ENCODE measurements around the gene DAB1.

Gene DAB1

GRCh38 chr1:56978819-56979218, 445.0 kb downstream of the DAB1 start:
- Histone ChIP-seq H3K27ac (ENCODE audit: low read depth, low read length) (no peak overlapping the region), H3K9me3 (ENCODE audit: control insufficient read depth in 5 of 5, low read length in 5 of 5) (no peaks in the 10 kb centered on the region), H3K27me3 (ENCODE audit: control insufficient read depth in 5 of 5, insufficient read depth in 4 of 5, low read length in 5 of 5) (peaks cover 0 to 2% (median 0%) of the 10 kb centered on the region in 5 donors), H3K9ac (ENCODE audit: low read length in 5 of 5) (no peak overlapping the region), H3K36me3 (ENCODE audit: control insufficient read depth in 5 of 5, insufficient read depth in 5 of 5, low read length in 5 of 5) (no peaks in the 10 kb centered on the region), H3K4me1 (ENCODE audit: control insufficient read depth in 5 of 5, insufficient read depth in 5 of 5, low read length in 5 of 5) (no peaks in the 10 kb centered on the region), H3K4me3 (ENCODE audit: low read depth in 1 of 5, low read length in 5 of 5) (no peak overlapping the region)

GRCh38 chr1:56977910-56978309, 445.9 kb downstream of the DAB1 start:
- peaks cover 0 to 2% (median 0%) of the 10 kb centered on the region in 5 donors for H3K27me3 ChIP-seq (ENCODE audit: control insufficient read depth in 5 of 5, insufficient read depth in 4 of 5, low read length in 5 of 5)
- no peak overlapping the region for H3K4me3 ChIP-seq (ENCODE audit: low read depth in 1 of 5, low read length in 5 of 5)
- no peaks in the 10 kb centered on the region for H3K36me3 ChIP-seq (ENCODE audit: control insufficient read depth in 5 of 5, insufficient read depth in 5 of 5, low read length in 5 of 5)
- H3K9ac ChIP-seq (ENCODE audit: low read length in 5 of 5): no peak overlapping the region
- no peak overlapping the region for H3K27ac ChIP-seq (ENCODE audit: low read depth, low read length)
- H3K4me1 ChIP-seq (ENCODE audit: control insufficient read depth in 5 of 5, insufficient read depth in 5 of 5, low read length in 5 of 5): no peaks in the 10 kb centered on the region
- no peaks in the 10 kb centered on the region for H3K9me3 ChIP-seq (ENCODE audit: control insufficient read depth in 5 of 5, low read length in 5 of 5)

GRCh38 chr1:56975446-56975845, 448.4 kb downstream of the DAB1 start:
- Histone ChIP-seq H3K4me1 (ENCODE audit: control insufficient read depth in 5 of 5, insufficient read depth in 5 of 5, low read length in 5 of 5) (no peaks in the 10 kb centered on the region), H3K27ac (ENCODE audit: low read depth, low read length) (no peak overlapping the region), H3K4me3 (ENCODE audit: low read depth in 1 of 5, low read length in 5 of 5) (no peak overlapping the region), H3K27me3 (ENCODE audit: control insufficient read depth in 5 of 5, insufficient read depth in 4 of 5, low read length in 5 of 5) (peaks cover 0 to 2% (median 0%) of the 10 kb centered on the region in 5 donors), H3K9me3 (ENCODE audit: control insufficient read depth in 5 of 5, low read length in 5 of 5) (no peaks in the 10 kb centered on the region), H3K36me3 (ENCODE audit: control insufficient read depth in 5 of 5, insufficient read depth in 5 of 5, low read length in 5 of 5) (no peaks in the 10 kb centered on the region), H3K9ac (ENCODE audit: low read length in 5 of 5) (no peak overlapping the region)

- Histone ChIP-seq H3K27me3 (ENCODE audit: control insufficient read depth in 5 of 5, insufficient read depth in 4 of 5, low read length in 5 of 5) (no peaks in the 10 kb centered on the region), H3K9me3 (ENCODE audit: control insufficient read depth in 5 of 5, low read length in 5 of 5) (peaks cover 0 to under 1% (median 0%) of the 10 kb centered on the region in 5 donors), H3K9ac (ENCODE audit: low read length in 5 of 5) (no peak overlapping the region), H3K27ac (ENCODE audit: low read depth, low read length) (no peak overlapping the region), H3K36me3 (ENCODE audit: control insufficient read depth in 5 of 5, insufficient read depth in 5 of 5, low read length in 5 of 5) (no peaks in the 10 kb centered on the region), H3K4me3 (ENCODE audit: low read depth in 1 of 5, low read length in 5 of 5) (no peak overlapping the region), H3K4me1 (ENCODE audit: control insufficient read depth in 5 of 5, insufficient read depth in 5 of 5, low read length in 5 of 5) (no peaks in the 10 kb centered on the region)
Measured at GRCh38 chr1:56973923-56974742, 449.7 kb downstream of the DAB1 start.

GRCh38 chr1:56972976-56973375, 450.9 kb downstream of the DAB1 start:
- H3K4me1 ChIP-seq (ENCODE audit: control insufficient read depth in 5 of 5, insufficient read depth in 5 of 5, low read length in 5 of 5): no peaks in the 10 kb centered on the region
- no peak overlapping the region for H3K4me3 ChIP-seq (ENCODE audit: low read depth in 1 of 5, low read length in 5 of 5)
- H3K27me3 ChIP-seq (ENCODE audit: control insufficient read depth in 5 of 5, insufficient read depth in 4 of 5, low read length in 5 of 5): no peaks in the 10 kb centered on the region
- H3K9ac ChIP-seq (ENCODE audit: low read length in 5 of 5): no peak overlapping the region
- no peak overlapping the region for H3K27ac ChIP-seq (ENCODE audit: low read depth, low read length)
- peaks cover 0 to 2% (median 0%) of the 10 kb centered on the region in 5 donors for H3K9me3 ChIP-seq (ENCODE audit: control insufficient read depth in 5 of 5, low read length in 5 of 5)
- H3K36me3 ChIP-seq (ENCODE audit: control insufficient read depth in 5 of 5, insufficient read depth in 5 of 5, low read length in 5 of 5): no peaks in the 10 kb centered on the region

- no peaks in the 10 kb centered on the region for H3K27me3 ChIP-seq (ENCODE audit: control insufficient read depth in 5 of 5, insufficient read depth in 4 of 5, low read length in 5 of 5)
- peaks cover 0 to 2% (median 0%) of the 10 kb centered on the region in 5 donors for H3K9me3 ChIP-seq (ENCODE audit: control insufficient read depth in 5 of 5, low read length in 5 of 5)
- H3K4me3 ChIP-seq (ENCODE audit: low read depth in 1 of 5, low read length in 5 of 5): no peak overlapping the region
- no peak overlapping the region for H3K9ac ChIP-seq (ENCODE audit: low read length in 5 of 5)
- H3K27ac ChIP-seq (ENCODE audit: low read depth, low read length): no peak overlapping the region
- H3K36me3 ChIP-seq (ENCODE audit: control insufficient read depth in 5 of 5, insufficient read depth in 5 of 5, low read length in 5 of 5): no peaks in the 10 kb centered on the region
- no peaks in the 10 kb centered on the region for H3K4me1 ChIP-seq (ENCODE audit: control insufficient read depth in 5 of 5, insufficient read depth in 5 of 5, low read length in 5 of 5)
Measured at GRCh38 chr1:56970280-56970679, 453.6 kb downstream of the DAB1 start.

GRCh38 chr1:56968878-56969495, 454.9 kb downstream of the DAB1 start:
- H3K4me1 ChIP-seq (ENCODE audit: control insufficient read depth in 5 of 5, insufficient read depth in 5 of 5, low read length in 5 of 5): peaks cover 0 to under 1% (median 0%) of the 10 kb centered on the region in 5 donors
- H3K27ac ChIP-seq (ENCODE audit: low read depth, low read length): no peak overlapping the region
- no peaks in the 10 kb centered on the region for H3K36me3 ChIP-seq (ENCODE audit: control insufficient read depth in 5 of 5, insufficient read depth in 5 of 5, low read length in 5 of 5)
- no peaks in the 10 kb centered on the region for H3K27me3 ChIP-seq (ENCODE audit: control insufficient read depth in 5 of 5, insufficient read depth in 4 of 5, low read length in 5 of 5)
- no peak overlapping the region for H3K4me3 ChIP-seq (ENCODE audit: low read depth in 1 of 5, low read length in 5 of 5)
- peaks cover 0 to 2% (median 0%) of the 10 kb centered on the region in 5 donors for H3K9me3 ChIP-seq (ENCODE audit: control insufficient read depth in 5 of 5, low read length in 5 of 5)
- H3K9ac ChIP-seq (ENCODE audit: low read length in 5 of 5): no peak overlapping the region

GRCh38 chr1:56967900-56968832, 455.7 kb downstream of the DAB1 start:
- H3K9ac ChIP-seq (ENCODE audit: low read length in 5 of 5): no peak overlapping the region

GRCh38 chr1:56967355-56967754, 456.5 kb downstream of the DAB1 start:
- Histone ChIP-seq H3K4me1 (ENCODE audit: control insufficient read depth in 5 of 5, insufficient read depth in 5 of 5, low read length in 5 of 5) (peaks cover 0 to 5% (median 0%) of the 10 kb centered on the region in 5 donors), H3K36me3 (ENCODE audit: control insufficient read depth in 5 of 5, insufficient read depth in 5 of 5, low read length in 5 of 5) (no peaks in the 10 kb centered on the region), H3K27me3 (ENCODE audit: control insufficient read depth in 5 of 5, insufficient read depth in 4 of 5, low read length in 5 of 5) (no peaks in the 10 kb centered on the region), H3K27ac (ENCODE audit: low read depth, low read length) (no peak overlapping the region), H3K9ac (ENCODE audit: low read length in 5 of 5) (no peak overlapping the region), H3K4me3 (ENCODE audit: low read depth in 1 of 5, low read length in 5 of 5) (no peak overlapping the region), H3K9me3 (ENCODE audit: control insufficient read depth in 5 of 5, low read length in 5 of 5) (peaks cover 0 to 2% (median 0%) of the 10 kb centered on the region in 5 donors)

More at GRCh38 chr1:56967900-56968832, 455.7 kb downstream of the DAB1 start:
- H3K27me3 ChIP-seq (ENCODE audit: control insufficient read depth in 5 of 5, insufficient read depth in 4 of 5, low read length in 5 of 5): no peaks in the 10 kb centered on the region
- no peak overlapping the region for H3K27ac ChIP-seq (ENCODE audit: low read depth, low read length)
- no peaks in the 10 kb centered on the region for H3K36me3 ChIP-seq (ENCODE audit: control insufficient read depth in 5 of 5, insufficient read depth in 5 of 5, low read length in 5 of 5)
- H3K4me3 ChIP-seq (ENCODE audit: low read depth in 1 of 5, low read length in 5 of 5): no peak overlapping the region
- peaks cover 0 to 2% (median 0%) of the 10 kb centered on the region in 5 donors for H3K9me3 ChIP-seq (ENCODE audit: control insufficient read depth in 5 of 5, low read length in 5 of 5)
- H3K4me1 ChIP-seq (ENCODE audit: control insufficient read depth in 5 of 5, insufficient read depth in 5 of 5, low read length in 5 of 5): peaks cover 0 to 5% (median 0%) of the 10 kb centered on the region in 5 donors

All from subcutaneous abdominal adipose tissue (tissue), 5 donors.